Upper lobe of left lung (tissue), 4 donors: ENCODE data around the gene SF3A1.

Source experiments
- CTCF ChIP-seq, 6 experiments: fragments of 450-650 bp in 4 of 6; fragments of 200-600 bp in 2 of 6; sonication (generic) in 2 of 6; IDR thresholded peaks; one replicate each; pipeline ENCODE4 v1.5.1; 2016 to 2019; ENCODE audit warnings: antibody characterized with exemption in 6 of 6
- EP300 ChIP-seq, 4 donors: sonication (generic); formaldehyde crosslinking; IDR thresholded peaks; one replicate each; pipeline ENCODE4 v1.5.1; 2017; ENCODE audit warnings: antibody characterized with exemption in 4 of 4, control low read depth in 2 of 4
- POLR2A ChIP-seq, 4 donors: fragments of 450-650 bp; IDR thresholded peaks; one replicate each; pipeline ENCODE4 v1.5.1; 2016 to 2017; ENCODE audit warnings: antibody characterized with exemption in 4 of 4, mild to moderate bottlenecking in 2 of 4
- POLR2AphosphoS5 ChIP-seq, 2 donors: sonication (generic); formaldehyde crosslinking; IDR thresholded peaks; one replicate each; pipeline ENCODE4 v1.5.1; 2017; ENCODE audit warnings: antibody characterized with exemption in 2 of 2

- no peak for TF ChIP-seq CTCF (IDR thresholded peaks at IDR 0.05)
- TF ChIP-seq POLR2A (IDR thresholded peaks at IDR 0.05), result no peak
- no peak for TF ChIP-seq POLR2AphosphoS5 (IDR thresholded peaks at IDR 0.05)
- no peak for TF ChIP-seq EP300 (IDR thresholded peaks at IDR 0.05)
Observed at GRCh38 chr22:30371981-30372380, 15.3 kb upstream of the SF3A1 start.
